Measurements from ENCODE around the gene RAB22A. TPM values are rescaled to one million over a fixed set of nuclear protein-coding genes. Genes with fewer than 3 reads are reported as not detected.
A peak's percentile ranks its signal among the peaks of the same experiment; 100 is the strongest.

The RAB22A gene
- total RNA-seq, 6 donors from 2014 or later, result 9.9 to 27.8 (median 21.1) TPM

DNA sequence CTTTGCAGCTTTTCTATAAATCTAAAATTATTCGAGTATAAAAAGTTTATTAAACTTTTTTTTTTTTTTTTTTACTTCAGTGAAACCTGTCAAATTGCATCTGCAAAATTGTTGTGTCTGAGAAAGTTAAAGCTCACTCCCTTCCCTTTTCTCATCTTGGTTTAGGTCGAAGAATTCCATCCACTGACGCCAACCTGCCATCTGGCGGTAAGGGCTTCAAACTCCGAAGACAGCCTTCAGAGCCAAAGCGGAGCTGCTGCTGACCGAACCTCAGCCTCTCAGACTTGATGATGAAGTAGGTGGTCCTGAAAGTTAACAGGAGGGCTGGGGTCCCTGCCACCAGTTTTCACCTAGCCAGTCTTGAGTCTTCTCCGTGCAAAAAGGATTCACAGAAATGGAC lies 49.9 kb downstream of the RAB22A start:
- 83 to 87% methylated on average over 8 of the region's 8 CpGs for WGBS, 2 donors
- Histone ChIP-seq H3K4me3 (no peak overlapping the region), H3K27me3 (no peaks in the 10 kb centered on the region), H3K27ac (no peak overlapping the region), H3K36me3 (peaks cover 4 to 54% (median 24%) of the 10 kb centered on the region in 4 donors), H3K9me3 (no peaks in the 10 kb centered on the region), H3K4me1 (no peaks in the 10 kb centered on the region)
- ATAC-seq (ENCODE audit: low FRiP score in 2 of 2) (no peak), DNase-seq (no peak)
- TF ChIP-seq EP300 (IDR thresholded peaks at IDR 0.05) (no peak), POLR2A (IDR thresholded peaks at IDR 0.05) (no peak), POLR2AphosphoS5 (IDR thresholded peaks at IDR 0.05) (no peak)
- TF ChIP-seq, protein P1, sequence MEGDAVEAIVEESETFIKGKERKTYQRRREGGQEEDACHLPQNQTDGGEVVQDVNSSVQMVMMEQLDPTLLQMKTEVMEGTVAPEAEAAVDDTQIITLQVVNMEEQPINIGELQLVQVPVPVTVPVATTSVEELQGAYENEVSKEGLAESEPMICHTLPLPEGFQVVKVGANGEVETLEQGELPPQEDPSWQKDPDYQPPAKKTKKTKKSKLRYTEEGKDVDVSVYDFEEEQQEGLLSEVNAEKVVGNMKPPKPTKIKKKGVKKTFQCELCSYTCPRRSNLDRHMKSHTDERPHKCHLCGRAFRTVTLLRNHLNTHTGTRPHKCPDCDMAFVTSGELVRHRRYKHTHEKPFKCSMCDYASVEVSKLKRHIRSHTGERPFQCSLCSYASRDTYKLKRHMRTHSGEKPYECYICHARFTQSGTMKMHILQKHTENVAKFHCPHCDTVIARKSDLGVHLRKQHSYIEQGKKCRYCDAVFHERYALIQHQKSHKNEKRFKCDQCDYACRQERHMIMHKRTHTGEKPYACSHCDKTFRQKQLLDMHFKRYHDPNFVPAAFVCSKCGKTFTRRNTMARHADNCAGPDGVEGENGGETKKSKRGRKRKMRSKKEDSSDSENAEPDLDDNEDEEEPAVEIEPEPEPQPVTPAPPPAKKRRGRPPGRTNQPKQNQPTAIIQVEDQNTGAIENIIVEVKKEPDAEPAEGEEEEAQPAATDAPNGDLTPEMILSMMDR (IDR thresholded peaks at IDR 0.05), result no peak

DNA sequence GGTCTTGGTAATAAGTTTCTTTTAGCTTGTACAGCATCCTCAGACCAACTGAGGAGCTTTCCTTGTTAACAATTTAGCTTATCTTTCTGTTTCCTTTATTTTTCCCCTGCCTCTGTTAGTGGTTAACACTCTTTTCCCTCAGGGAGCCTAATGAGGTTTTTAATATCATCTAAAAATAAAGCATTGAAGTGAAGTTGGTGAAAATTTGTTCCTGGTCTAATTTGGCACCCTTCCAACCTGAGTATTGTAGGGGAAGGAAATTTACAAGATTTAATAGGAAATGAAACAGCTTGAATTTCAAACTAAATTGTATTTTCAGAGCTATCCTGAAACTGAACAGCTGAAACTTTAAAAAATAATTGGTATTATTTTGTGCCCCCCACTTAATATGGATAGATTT lies 51.4 kb downstream of the RAB22A start:
- TF ChIP-seq POLR2A (IDR thresholded peaks at IDR 0.05), result no peak
- TF ChIP-seq EP300 (IDR thresholded peaks at IDR 0.05), result no peak
- no peak for TF ChIP-seq POLR2AphosphoS5 (IDR thresholded peaks at IDR 0.05)
- TF ChIP-seq, protein P1 (IDR thresholded peaks at IDR 0.05), result no peak
- H3K9me3 ChIP-seq, result no peaks in the 10 kb centered on the region
- no peak for ATAC-seq (ENCODE audit: low FRiP score in 2 of 2)
- no peak overlapping the region for H3K4me3 ChIP-seq
- peaks cover 4 to 42% (median 16%) of the 10 kb centered on the region in 4 donors for H3K36me3 ChIP-seq
- no peak overlapping the region for H3K27ac ChIP-seq
- DNase-seq, result no peak
- no peaks in the 10 kb centered on the region for H3K27me3 ChIP-seq
- no peaks in the 10 kb centered on the region for H3K4me1 ChIP-seq

DNA sequence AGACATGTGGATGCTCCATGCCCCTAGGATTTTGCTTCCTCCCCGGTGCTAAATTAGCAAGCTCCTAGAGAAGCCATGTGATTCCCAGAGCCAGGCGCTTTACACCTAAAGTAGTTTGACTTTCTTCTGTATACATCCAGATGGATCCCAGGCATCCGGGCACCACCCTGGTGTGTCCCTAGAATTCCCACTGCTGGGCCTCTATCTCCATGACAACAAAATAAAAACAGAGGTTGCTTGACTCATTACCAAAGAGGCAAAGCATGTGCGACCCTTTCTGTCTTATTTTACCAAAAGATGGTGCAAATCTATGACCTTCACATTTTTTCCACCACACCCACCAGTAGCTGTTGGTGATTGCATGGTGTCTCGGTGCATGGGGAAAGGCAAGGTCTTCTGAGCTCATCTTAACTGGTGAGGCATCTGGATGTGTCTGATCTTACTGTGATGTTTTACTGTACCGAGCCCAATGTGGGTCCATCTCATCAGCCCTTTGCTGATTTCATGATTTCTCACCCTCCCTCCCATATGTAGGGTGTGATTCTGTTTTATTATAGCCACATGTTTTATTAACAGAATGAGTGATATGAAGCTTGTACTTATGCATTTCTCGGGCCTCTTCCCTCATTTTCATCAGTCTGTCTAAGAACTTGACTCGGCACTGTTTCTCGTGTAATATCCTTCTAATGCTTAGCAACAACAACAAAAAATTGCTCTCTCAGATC lies 52.1 kb downstream of the RAB22A start:
- WGBS, 2 donors, result 75 to 92% methylated on average over 9 of the region's 9 CpGs
- no peaks in the 10 kb centered on the region for H3K27me3 ChIP-seq
- H3K4me3 ChIP-seq, result no peak overlapping the region
- H3K27ac ChIP-seq, result no peak overlapping the region
- ATAC-seq (ENCODE audit: low FRiP score in 2 of 2) (peak in 1 of 2 donors; percentile 95), DNase-seq (no peak)
- peaks cover 4 to 38% (median 13%) of the 10 kb centered on the region in 4 donors for H3K36me3 ChIP-seq
- H3K4me1 ChIP-seq, result no peaks in the 10 kb centered on the region
- no peaks in the 10 kb centered on the region for H3K9me3 ChIP-seq
- TF ChIP-seq POLR2A (IDR thresholded peaks at IDR 0.05) (no peak), POLR2AphosphoS5 (IDR thresholded peaks at IDR 0.05) (no peak), EP300 (IDR thresholded peaks at IDR 0.05) (no peak)

DNA sequence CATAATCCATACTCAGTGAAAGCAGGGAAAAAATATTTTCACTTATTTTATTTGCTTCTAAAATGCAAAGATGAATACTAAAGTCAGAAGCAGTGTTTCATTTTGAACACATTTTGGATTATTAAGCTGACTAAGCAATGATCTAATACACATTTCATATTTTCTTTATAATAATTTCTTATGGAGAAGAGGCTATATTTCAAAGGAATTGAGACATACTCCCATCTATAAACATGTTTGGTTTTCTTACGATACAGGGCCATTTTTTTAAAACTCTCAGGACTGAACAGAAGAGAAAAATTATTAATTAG lies 52.6 kb downstream of the RAB22A start:
- no peak for ATAC-seq (ENCODE audit: low FRiP score in 2 of 2)
- H3K36me3 ChIP-seq, result peaks cover 4 to 36% (median 11%) of the 10 kb centered on the region in 4 donors
- no peak overlapping the region for H3K4me3 ChIP-seq
- no peaks in the 10 kb centered on the region for H3K27me3 ChIP-seq
- no peaks in the 10 kb centered on the region for H3K9me3 ChIP-seq
- no peak for DNase-seq
- no peak for TF ChIP-seq POLR2AphosphoS5 (IDR thresholded peaks at IDR 0.05)
- TF ChIP-seq, protein P1 (IDR thresholded peaks at IDR 0.05), result no peak
- no peak for TF ChIP-seq POLR2A (IDR thresholded peaks at IDR 0.05)
- no peak for TF ChIP-seq EP300 (IDR thresholded peaks at IDR 0.05)
- WGBS, 2 donors, result 94 to 96% methylated on average over 1 of the region's 1 CpG
- no peak overlapping the region for H3K27ac ChIP-seq
- no peaks in the 10 kb centered on the region for H3K4me1 ChIP-seq

DNA sequence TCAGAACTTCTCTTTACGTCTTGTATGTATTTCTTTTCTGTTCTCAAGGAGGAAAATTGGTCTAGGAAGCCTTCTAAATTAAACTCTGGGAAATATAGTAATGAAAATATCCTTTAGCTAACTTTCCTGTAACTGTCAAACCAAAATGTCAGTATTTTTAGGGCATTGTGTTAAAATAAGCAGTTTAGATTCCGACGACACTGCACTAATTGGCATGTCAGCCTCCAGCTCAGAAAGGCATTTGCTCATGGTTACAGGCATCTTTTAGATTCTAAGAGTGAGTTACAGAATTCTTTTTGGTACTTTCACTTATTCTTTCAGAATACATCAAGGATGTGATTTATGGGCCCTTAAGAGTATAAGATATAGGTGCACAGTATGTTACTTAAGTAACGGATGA lies 53.5 kb downstream of the RAB22A start:
- TF ChIP-seq POLR2A (IDR thresholded peaks at IDR 0.05), result no peak
- TF ChIP-seq POLR2AphosphoS5 (IDR thresholded peaks at IDR 0.05), result no peak
- TF ChIP-seq, protein P1 (IDR thresholded peaks at IDR 0.05), result no peak
- no peak for TF ChIP-seq EP300 (IDR thresholded peaks at IDR 0.05)
- H3K27me3 ChIP-seq, result no peaks in the 10 kb centered on the region
- H3K27ac ChIP-seq, result no peak overlapping the region
- DNase-seq (no peak), ATAC-seq (ENCODE audit: low FRiP score in 2 of 2) (no peak)
- H3K9me3 ChIP-seq, result no peaks in the 10 kb centered on the region
- H3K36me3 ChIP-seq, result peaks cover 4 to 40% (median 11%) of the 10 kb centered on the region in 4 donors
- no peaks in the 10 kb centered on the region for H3K4me1 ChIP-seq
- no peak overlapping the region for H3K4me3 ChIP-seq
- 95 to 96% methylated on average over 4 of the region's 4 CpGs for WGBS, 2 donors
